Measurements from ENCODE around the gene KRT12.

KRT12 gene

GRCh38 chr17:40850293-40850972 is 16.6 kb downstream of the KRT12 start:
- Histone ChIP-seq H3K4me1 (ENCODE audit: control insufficient read depth in 1 of 2, insufficient read depth in 1 of 2, low read depth in 1 of 2, low read length in 1 of 2) (no peaks in the 10 kb centered on the region), H3K27ac (no peak overlapping the region), H3K36me3 (no peaks in the 10 kb centered on the region), H3K27me3 (peaks cover 98% of the 10 kb centered on the region), H3K4me3 (ENCODE audit: low read depth in 1 of 2, low read length in 1 of 2) (no peak overlapping the region), H3K9me3 (no peaks in the 10 kb centered on the region)
- TF ChIP-seq CTCF (IDR thresholded peaks at IDR 0.05): no peak

- no peaks in the 10 kb centered on the region for H3K4me1 ChIP-seq (ENCODE audit: control insufficient read depth in 1 of 2, insufficient read depth in 1 of 2, low read depth in 1 of 2, low read length in 1 of 2)
- peaks cover 98% of the 10 kb centered on the region for H3K27me3 ChIP-seq
- H3K36me3 ChIP-seq: no peaks in the 10 kb centered on the region
- no peak overlapping the region for H3K4me3 ChIP-seq (ENCODE audit: low read depth in 1 of 2, low read length in 1 of 2)
- H3K9me3 ChIP-seq: no peaks in the 10 kb centered on the region
- no peak for TF ChIP-seq CTCF (IDR thresholded peaks at IDR 0.05)
- no peak overlapping the region for H3K27ac ChIP-seq
These were observed 17.3 kb downstream of the KRT12 start for GRCh38 chr17:40849723-40850122.

GRCh38 chr17:40848583-40849235 is 18.3 kb downstream of the KRT12 start:
- peaks cover 98% of the 10 kb centered on the region for H3K27me3 ChIP-seq
- no peaks in the 10 kb centered on the region for H3K9me3 ChIP-seq
- TF ChIP-seq CTCF (IDR thresholded peaks at IDR 0.05): no peak
- no peaks in the 10 kb centered on the region for H3K4me1 ChIP-seq (ENCODE audit: control insufficient read depth in 1 of 2, insufficient read depth in 1 of 2, low read depth in 1 of 2, low read length in 1 of 2)
- H3K4me3 ChIP-seq (ENCODE audit: low read depth in 1 of 2, low read length in 1 of 2): no peak overlapping the region
- no peak overlapping the region for H3K27ac ChIP-seq
- H3K36me3 ChIP-seq: no peaks in the 10 kb centered on the region

GRCh38 chr17:40846515-40847144 is 20.4 kb downstream of the KRT12 start:
- Histone ChIP-seq H3K27ac (no peak overlapping the region), H3K9me3 (no peaks in the 10 kb centered on the region), H3K27me3 (peaks cover 98% of the 10 kb centered on the region), H3K4me3 (ENCODE audit: low read depth in 1 of 2, low read length in 1 of 2) (no peak overlapping the region), H3K36me3 (no peaks in the 10 kb centered on the region), H3K4me1 (ENCODE audit: control insufficient read depth in 1 of 2, insufficient read depth in 1 of 2, low read depth in 1 of 2, low read length in 1 of 2) (no peaks in the 10 kb centered on the region)
- TF ChIP-seq CTCF (IDR thresholded peaks at IDR 0.05): no peak

GRCh38 chr17:40844671-40845107 is 22.3 kb downstream of the KRT12 start:
- Histone ChIP-seq H3K27ac (no peak overlapping the region), H3K36me3 (no peaks in the 10 kb centered on the region), H3K4me1 (ENCODE audit: control insufficient read depth in 1 of 2, insufficient read depth in 1 of 2, low read depth in 1 of 2, low read length in 1 of 2) (no peaks in the 10 kb centered on the region), H3K9me3 (no peaks in the 10 kb centered on the region), H3K4me3 (ENCODE audit: low read depth in 1 of 2, low read length in 1 of 2) (no peak overlapping the region), H3K27me3 (peaks cover 97% of the 10 kb centered on the region)
- TF ChIP-seq CTCF (IDR thresholded peaks at IDR 0.05): no peak

All from neutrophil (primary cell).